GM12874 (cell line): ENCODE measurements around the gene SLC8B1.

Source experiments
- CTCF ChIP-seq: IDR thresholded peaks from 2 replicates; pipeline ENCODE4 v1.5.1; 2011; ENCODE audit warnings: low read depth, mild to moderate bottlenecking, control low read depth, low read length, moderate library complexity; ENCODE audit not compliant: insufficient read depth

Gene SLC8B1

GRCh38 chr12:113297214-113297587 lies 37.7 kb downstream of the SLC8B1 start:
- TF ChIP-seq CTCF, result no peak

DNA sequence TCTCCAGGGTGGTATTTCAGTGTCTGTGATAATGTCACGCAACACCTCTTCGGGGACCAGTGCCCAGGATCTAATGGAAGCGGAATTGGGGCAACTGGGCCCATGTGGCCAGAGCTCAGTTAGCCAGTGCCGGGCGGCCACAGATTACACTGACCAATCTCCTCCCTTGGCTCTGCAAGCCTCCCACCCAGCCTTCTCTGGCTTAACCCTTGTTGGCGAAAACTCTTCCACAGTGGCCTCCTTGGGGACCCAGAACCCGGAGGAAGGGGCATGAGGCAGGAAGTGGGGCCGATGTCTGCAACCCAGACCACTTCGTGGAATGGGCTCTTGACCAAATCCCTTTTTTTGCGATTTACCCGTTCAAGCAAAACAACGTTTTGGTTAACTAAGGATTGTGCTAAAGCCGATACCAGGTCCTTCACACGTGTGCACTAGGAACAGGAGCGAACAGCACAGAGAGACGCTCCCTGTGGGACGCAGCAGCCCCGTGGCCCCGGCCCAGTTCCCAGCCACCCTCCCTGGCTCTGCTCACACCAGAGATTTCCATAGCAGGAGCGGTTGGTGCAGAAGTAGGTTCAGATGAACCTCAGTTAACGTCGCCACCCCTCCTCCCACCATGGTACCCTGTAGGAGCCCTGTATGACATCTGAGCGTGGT lies 38.2 kb downstream of the SLC8B1 start:
- TF ChIP-seq CTCF, result no peak

- TF ChIP-seq CTCF, result no peak
Observed at GRCh38 chr12:113295886-113296556, 38.9 kb downstream of the SLC8B1 start.

GRCh38 chr12:113293100-113293499 lies 41.8 kb downstream of the SLC8B1 start:
- no peak for TF ChIP-seq CTCF

DNA sequence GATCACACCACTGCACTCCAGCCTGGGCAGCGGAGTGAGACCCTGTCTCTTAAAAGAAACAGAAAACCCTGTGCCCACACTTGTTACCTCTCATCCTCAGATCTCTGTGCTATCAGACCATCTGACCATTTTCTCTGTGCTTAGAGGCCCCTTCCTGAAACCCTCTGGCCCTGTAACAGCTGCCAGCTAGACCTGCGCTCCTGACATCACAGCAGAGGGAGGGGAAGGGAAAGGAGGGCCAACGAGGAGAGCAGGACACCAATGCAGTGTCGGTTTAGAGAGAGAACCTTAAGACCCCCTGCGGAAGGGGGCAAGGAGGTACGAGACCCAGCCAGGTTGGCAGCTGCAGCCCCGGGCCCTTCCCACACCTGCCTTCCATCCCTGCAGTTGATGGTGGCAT lies 42.4 kb downstream of the SLC8B1 start:
- no peak for TF ChIP-seq CTCF

- TF ChIP-seq CTCF, result no peak
Observed at GRCh38 chr12:113292091-113292490, 42.8 kb downstream of the SLC8B1 start.

DNA sequence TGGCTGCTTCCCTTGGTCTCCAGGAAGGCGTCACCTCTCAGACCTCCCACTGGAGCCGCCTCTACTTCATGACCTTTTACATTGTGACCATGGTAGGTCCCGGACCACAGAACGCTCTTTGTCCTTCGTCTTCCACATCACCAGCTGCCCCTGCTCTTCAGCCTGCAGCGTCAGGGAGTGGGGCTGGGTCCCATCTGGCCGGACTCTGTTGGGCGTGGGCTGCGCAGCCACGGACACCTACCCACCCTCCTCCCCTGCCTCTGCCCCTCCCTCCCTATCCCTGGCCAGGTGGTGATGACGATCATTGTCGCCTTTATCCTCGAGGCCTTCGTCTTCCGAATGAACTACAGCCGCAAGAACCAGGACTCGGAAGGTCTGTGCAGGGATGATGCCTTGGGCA lies 43.3 kb downstream of the SLC8B1 start:
- no peak for TF ChIP-seq CTCF
